ENCODE measurements around the gene MOGAT1. TPM values are rescaled to one million over a fixed set of nuclear protein-coding genes. Genes with fewer than 3 reads are reported as not detected.

Gene MOGAT1
- total and polyA plus RNA-seq, 2 of the 13 experiments (the other 11 are each of a cell fraction or from before 2014, with no cell fraction given) = 0.98 to 4.3 TPM

Other genes with a start within 250 kb of the MOGAT1 start
- gene SGPP2, start 247.1 kb upstream of the MOGAT1 start, total RNA-seq (2016; rRNA removed; fragmentation: Illumina TruSeq; extraction: Trizol) = not detected in 2 replicates
- gene SGPP2, start 247.1 kb upstream of the MOGAT1 start, polyA plus RNA-seq (2011; rRNA removed) = not detected in 2 replicates
- gene FARSB, start 15.6 kb upstream of the MOGAT1 start, total RNA-seq (2016; rRNA removed; fragmentation: Illumina TruSeq; extraction: Trizol) = 45.9 and 68.1 TPM in 2 replicates
- gene FARSB, start 15.6 kb upstream of the MOGAT1 start, polyA plus RNA-seq (2011; rRNA removed) = 19.2 and 23.3 TPM in 2 replicates
- gene ACSL3, start 189.4 kb downstream of the MOGAT1 start, total RNA-seq (2016; rRNA removed; fragmentation: Illumina TruSeq; extraction: Trizol) = 168 and 305 TPM in 2 replicates
- 365 and 432 TPM in 2 replicates for gene ACSL3, start 189.4 kb downstream of the MOGAT1 start, polyA plus RNA-seq (2011; rRNA removed)

Data from HepG2 (cell line).